ENCODE data around the gene POLH.
"Not testable (repeated sequence)": the region's sequence is repeated elsewhere in the genome, so short reads cannot be mapped to it uniquely, and the experiment has no call there.

DNA sequence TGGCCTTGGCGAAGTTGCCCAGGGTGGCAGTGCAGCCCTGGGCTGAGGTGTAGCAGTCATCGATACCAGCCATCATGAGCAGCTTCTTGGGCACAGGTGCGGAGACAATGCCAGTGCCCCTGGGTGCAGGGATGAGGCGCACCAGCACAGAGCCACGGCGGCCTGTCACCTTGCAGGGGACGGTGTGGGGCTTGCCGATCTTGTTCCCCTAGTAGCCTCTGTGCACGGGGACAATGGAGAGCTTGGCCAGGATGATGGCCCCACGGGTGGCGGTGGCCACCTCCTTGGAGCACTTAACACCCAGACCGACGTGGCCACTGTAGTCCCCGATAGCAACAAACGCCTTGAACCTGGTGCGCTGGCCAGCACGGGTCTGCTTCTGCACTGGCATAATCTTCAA, 37.0 kb upstream of the POLH start:
- TF ChIP-seq, protein P1, sequence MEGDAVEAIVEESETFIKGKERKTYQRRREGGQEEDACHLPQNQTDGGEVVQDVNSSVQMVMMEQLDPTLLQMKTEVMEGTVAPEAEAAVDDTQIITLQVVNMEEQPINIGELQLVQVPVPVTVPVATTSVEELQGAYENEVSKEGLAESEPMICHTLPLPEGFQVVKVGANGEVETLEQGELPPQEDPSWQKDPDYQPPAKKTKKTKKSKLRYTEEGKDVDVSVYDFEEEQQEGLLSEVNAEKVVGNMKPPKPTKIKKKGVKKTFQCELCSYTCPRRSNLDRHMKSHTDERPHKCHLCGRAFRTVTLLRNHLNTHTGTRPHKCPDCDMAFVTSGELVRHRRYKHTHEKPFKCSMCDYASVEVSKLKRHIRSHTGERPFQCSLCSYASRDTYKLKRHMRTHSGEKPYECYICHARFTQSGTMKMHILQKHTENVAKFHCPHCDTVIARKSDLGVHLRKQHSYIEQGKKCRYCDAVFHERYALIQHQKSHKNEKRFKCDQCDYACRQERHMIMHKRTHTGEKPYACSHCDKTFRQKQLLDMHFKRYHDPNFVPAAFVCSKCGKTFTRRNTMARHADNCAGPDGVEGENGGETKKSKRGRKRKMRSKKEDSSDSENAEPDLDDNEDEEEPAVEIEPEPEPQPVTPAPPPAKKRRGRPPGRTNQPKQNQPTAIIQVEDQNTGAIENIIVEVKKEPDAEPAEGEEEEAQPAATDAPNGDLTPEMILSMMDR (IDR thresholded peaks at IDR 0.05): not testable (repeated sequence)
- not testable (repeated sequence) for TF ChIP-seq POLR2A (IDR thresholded peaks at IDR 0.05)
